HG03064 (cell line): ENCODE data around the gene AVPI1.
A peak's percentile ranks its signal among the peaks of the same experiment; 100 is the strongest.
"Not testable (repeated sequence)": the region's sequence is repeated elsewhere in the genome, so short reads cannot be mapped to it uniquely, and the experiment has no call there.

Experiments used
- ATAC-seq: cut with Tn5 transposase; IDR thresholded peaks from one replicate; pipeline ENCODE4 v1.9.1; 2021; ENCODE audit warnings: low read depth; ENCODE audit not compliant: unreplicated experiment

Gene AVPI1

GRCh38 chr10:97642471-97643159 is 44.4 kb downstream of the AVPI1 start:
- ATAC-seq = not testable (repeated sequence)

GRCh38 chr10:97640868-97641811 is 45.9 kb downstream of the AVPI1 start:
- peak; percentile 13 for ATAC-seq

- ATAC-seq = peak; percentile 98
Observed at GRCh38 chr10:97640174-97640867, 46.7 kb downstream of the AVPI1 start, which contains the start of gene PI4K2A. Gene PI4K2A (plus strand): TSS chr10:97640671. CDS start chr10:97640743, 72 bp downstream.

GRCh38 chr10:97639090-97639489 is 48.0 kb downstream of the AVPI1 start:
- not testable (repeated sequence) for ATAC-seq

GRCh38 chr10:97635577-97635976 is 51.5 kb downstream of the AVPI1 start:
- no peak for ATAC-seq

- no peak for ATAC-seq
Observed at GRCh38 chr10:97633921-97634320, 53.1 kb downstream of the AVPI1 start.

- ATAC-seq = peak; percentile 97
Observed at GRCh38 chr10:97632949-97633884, 53.8 kb downstream of the AVPI1 start, which contains the start of gene MORN4. Gene MORN4 (minus strand): TSS chr10:97633500. CDS start chr10:97619653, 13,847 bp downstream.

- no peak for ATAC-seq
Observed at GRCh38 chr10:97631098-97631497, 55.9 kb downstream of the AVPI1 start.

GRCh38 chr10:97629289-97629688 is 57.8 kb downstream of the AVPI1 start:
- no peak for ATAC-seq

- ATAC-seq = no peak
Observed at GRCh38 chr10:97628228-97628627, 58.8 kb downstream of the AVPI1 start.

- ATAC-seq = no peak
Observed at GRCh38 chr10:97627731-97628130, 59.3 kb downstream of the AVPI1 start.
